Duodenal mucosa (tissue), 2 donors: ENCODE data around the gene ADAP1.

Experiments used
- H3K27ac ChIP-seq: one replicate; pipeline ENCODE4 v1.7.0; 2013; ENCODE audit warnings: low read depth, low read length
- H3K27me3 ChIP-seq, 2 donors: one replicate each; pipeline ENCODE4 v1.7.0; 2013; ENCODE audit warnings: low read length in 2 of 2, control low read depth in 1 of 2; ENCODE audit not compliant: insufficient read depth in 2 of 2, control insufficient read depth in 1 of 2
- H3K36me3 ChIP-seq, 2 donors: one replicate each; pipeline ENCODE4 v1.7.0; 2013; ENCODE audit warnings: low read length in 2 of 2, control low read depth in 1 of 2; ENCODE audit not compliant: insufficient read depth in 2 of 2, control insufficient read depth in 1 of 2
- H3K4me1 ChIP-seq, 2 donors: one replicate each; pipeline ENCODE4 v1.7.0; 2013; ENCODE audit warnings: low read length in 2 of 2, control low read depth in 1 of 2; ENCODE audit not compliant: insufficient read depth in 2 of 2, control insufficient read depth in 1 of 2
- H3K4me3 ChIP-seq, 2 donors: one replicate each; pipeline ENCODE4 v1.7.0; 2013; ENCODE audit warnings: low read length in 2 of 2, low read depth in 1 of 2
- H3K9ac ChIP-seq, 2 donors: one replicate each; pipeline ENCODE4 v1.7.0; 2013; ENCODE audit warnings: low read length in 2 of 2, low read depth in 1 of 2
- H3K9me3 ChIP-seq, 2 donors: one replicate each; pipeline ENCODE4 v1.7.0; 2013; ENCODE audit warnings: low read length in 2 of 2, control low read depth in 1 of 2; ENCODE audit not compliant: control insufficient read depth in 1 of 2

The ADAP1 gene

GRCh38 chr7:891805-892204 is 62.7 kb downstream of the ADAP1 start:
- H3K9me3 ChIP-seq, result no peaks in the 10 kb centered on the region

GRCh38 chr7:891291-891690 is 63.2 kb downstream of the ADAP1 start:
- H3K4me3 ChIP-seq, result no peak overlapping the region
- H3K27ac ChIP-seq, result no peak overlapping the region
- no peaks in the 10 kb centered on the region for H3K9me3 ChIP-seq
- H3K36me3 ChIP-seq, result peaks cover 54 to 93% of the 10 kb centered on the region in 2 donors
- H3K9ac ChIP-seq, result no peak overlapping the region
- H3K27me3 ChIP-seq, result no peaks in the 10 kb centered on the region
- H3K4me1 ChIP-seq, result no peaks in the 10 kb centered on the region

More at GRCh38 chr7:891805-892204, 62.7 kb downstream of the ADAP1 start:
- no peaks in the 10 kb centered on the region for H3K27me3 ChIP-seq
- no peak overlapping the region for H3K9ac ChIP-seq
- H3K27ac ChIP-seq, result no peak overlapping the region
- H3K4me3 ChIP-seq, result no peak overlapping the region
- H3K36me3 ChIP-seq, result peaks cover 57 to 93% of the 10 kb centered on the region in 2 donors
- H3K4me1 ChIP-seq, result no peaks in the 10 kb centered on the region

DNA sequence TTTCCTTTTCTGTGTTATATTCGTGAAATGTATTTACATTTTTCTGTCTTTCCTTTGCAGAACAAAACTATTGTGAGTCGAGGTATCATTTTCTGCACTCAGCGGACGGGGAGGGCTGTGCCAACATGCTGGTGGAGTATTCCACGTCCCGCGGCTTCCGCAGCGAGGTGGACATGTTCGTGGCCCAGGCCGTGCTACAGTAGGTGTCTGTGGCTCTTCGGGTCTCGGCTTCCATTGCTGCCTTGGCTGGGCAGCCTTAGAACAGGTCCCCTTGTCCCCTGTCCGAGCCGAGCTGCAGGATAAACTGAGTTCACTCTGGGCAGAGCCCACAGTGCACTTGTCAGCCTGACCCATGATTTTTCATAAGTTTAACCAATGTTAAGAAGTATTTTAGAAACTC is 63.6 kb downstream of the ADAP1 start:
- Histone ChIP-seq H3K9ac (no peak overlapping the region), H3K4me1 (no peaks in the 10 kb centered on the region), H3K27me3 (no peaks in the 10 kb centered on the region), H3K36me3 (peaks cover 50 to 93% of the 10 kb centered on the region in 2 donors), H3K27ac (no peak overlapping the region), H3K4me3 (no peak overlapping the region), H3K9me3 (no peaks in the 10 kb centered on the region)

DNA sequence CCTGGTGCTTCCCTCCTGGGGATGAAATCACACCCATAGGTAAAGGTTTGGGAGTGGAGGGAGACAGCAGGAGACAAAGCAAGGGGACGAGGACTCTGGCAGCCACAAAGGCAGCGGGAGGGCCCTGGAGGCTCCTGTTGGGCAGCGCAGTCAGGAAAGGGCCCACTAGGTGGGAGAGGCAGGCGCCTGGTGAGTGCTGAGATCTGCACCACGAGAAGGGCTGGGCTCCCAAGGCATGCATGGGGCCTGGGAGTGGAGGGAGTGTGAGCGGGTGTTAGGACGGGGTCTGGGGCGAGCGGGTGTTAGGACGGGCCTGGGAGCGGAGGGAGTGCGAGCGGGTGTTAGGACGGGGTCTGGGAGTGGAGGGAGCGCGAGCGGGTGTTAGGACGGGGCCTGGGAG is 65.1 kb downstream of the ADAP1 start:
- H3K36me3 ChIP-seq, result peaks cover 37 to 82% of the 10 kb centered on the region in 2 donors
- H3K4me1 ChIP-seq, result peaks cover 0 to 2% of the 10 kb centered on the region in 2 donors
- no peaks in the 10 kb centered on the region for H3K27me3 ChIP-seq
- no peaks in the 10 kb centered on the region for H3K9me3 ChIP-seq
- no peak overlapping the region for H3K4me3 ChIP-seq
- no peak overlapping the region for H3K27ac ChIP-seq
- H3K9ac ChIP-seq, result no peak overlapping the region

DNA sequence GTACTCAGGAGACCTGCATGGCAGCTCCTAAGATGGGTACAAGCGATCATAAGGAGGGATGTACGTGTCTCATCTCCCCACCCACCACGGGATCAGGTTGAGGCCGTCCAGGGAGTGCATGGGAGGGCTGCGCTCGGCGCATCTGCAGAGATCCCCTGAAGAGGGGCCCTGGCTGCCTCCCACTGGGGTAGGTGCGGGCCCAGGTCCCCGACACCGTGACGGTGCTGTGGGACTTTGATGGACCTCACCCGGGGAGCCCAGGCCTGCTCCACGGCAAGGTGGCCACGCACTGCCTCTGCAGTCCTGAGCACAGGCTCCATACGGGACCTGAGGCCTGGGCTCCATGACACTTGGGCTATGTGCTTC is 65.5 kb downstream of the ADAP1 start:
- H3K27ac ChIP-seq, result no peak overlapping the region
- H3K9ac ChIP-seq, result no peak overlapping the region
- H3K27me3 ChIP-seq, result no peaks in the 10 kb centered on the region
- H3K4me3 ChIP-seq, result no peak overlapping the region
- H3K9me3 ChIP-seq, result no peaks in the 10 kb centered on the region
- H3K36me3 ChIP-seq, result peaks cover 33 to 78% of the 10 kb centered on the region in 2 donors
- peaks cover 0 to 2% of the 10 kb centered on the region in 2 donors for H3K4me1 ChIP-seq

- Histone ChIP-seq H3K4me3 (no peak overlapping the region), H3K36me3 (peaks cover 27 to 72% of the 10 kb centered on the region in 2 donors), H3K4me1 (peaks cover 0 to 2% of the 10 kb centered on the region in 2 donors), H3K9me3 (no peaks in the 10 kb centered on the region), H3K27me3 (no peaks in the 10 kb centered on the region), H3K9ac (no peak overlapping the region), H3K27ac (no peak overlapping the region)
Measured at GRCh38 chr7:888081-889024, 66.1 kb downstream of the ADAP1 start.

DNA sequence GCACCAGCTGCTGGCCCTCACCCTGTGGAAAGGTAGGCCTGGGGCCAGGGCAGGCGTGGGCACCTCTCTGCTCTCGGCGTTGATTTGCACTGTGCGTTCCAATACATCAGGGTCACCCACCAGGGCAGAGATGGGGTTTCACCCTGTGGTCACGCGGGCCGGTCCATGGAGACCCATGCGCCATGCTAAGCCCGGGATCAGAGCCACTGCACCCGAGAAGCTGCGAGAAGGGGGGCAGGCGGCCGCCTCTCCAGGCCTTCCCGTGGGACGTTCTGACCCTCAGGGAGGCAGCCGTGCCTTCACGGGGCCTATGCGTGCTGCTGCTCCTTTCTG is 67.0 kb downstream of the ADAP1 start:
- peaks cover 23 to 66% of the 10 kb centered on the region in 2 donors for H3K36me3 ChIP-seq
- H3K27ac ChIP-seq, result no peak overlapping the region
- H3K9me3 ChIP-seq, result no peaks in the 10 kb centered on the region
- peaks cover 0 to 2% of the 10 kb centered on the region in 2 donors for H3K4me1 ChIP-seq
- H3K27me3 ChIP-seq, result no peaks in the 10 kb centered on the region
- no peak overlapping the region for H3K4me3 ChIP-seq
- H3K9ac ChIP-seq, result no peak overlapping the region

GRCh38 chr7:886626-887487 is 67.6 kb downstream of the ADAP1 start:
- H3K9ac ChIP-seq, result no peak overlapping the region
- no peaks in the 10 kb centered on the region for H3K27me3 ChIP-seq
- H3K4me3 ChIP-seq, result no peak overlapping the region
- H3K36me3 ChIP-seq, result peaks cover 18 to 60% of the 10 kb centered on the region in 2 donors
- no peak overlapping the region for H3K27ac ChIP-seq
- H3K9me3 ChIP-seq, result no peaks in the 10 kb centered on the region
- H3K4me1 ChIP-seq, result peaks cover 0 to 2% of the 10 kb centered on the region in 2 donors

GRCh38 chr7:885893-886625 is 68.4 kb downstream of the ADAP1 start:
- H3K27me3 ChIP-seq, result no peaks in the 10 kb centered on the region
- no peak overlapping the region for H3K27ac ChIP-seq
- H3K9ac ChIP-seq, result no peak overlapping the region
- H3K9me3 ChIP-seq, result no peaks in the 10 kb centered on the region
- H3K36me3 ChIP-seq, result peaks cover 12 to 52% of the 10 kb centered on the region in 2 donors
- peaks cover 0 to 2% of the 10 kb centered on the region in 2 donors for H3K4me1 ChIP-seq
- no peak overlapping the region for H3K4me3 ChIP-seq
